Measurements from ENCODE around the gene LFNG. TPM values are rescaled to one million over a fixed set of nuclear protein-coding genes. Genes with fewer than 3 reads are reported as not detected.
A peak's percentile ranks its signal among the peaks of the same experiment; 100 is the strongest.
"Not testable (repeated sequence)": the region's sequence is repeated elsewhere in the genome, so short reads cannot be mapped to it uniquely, and the experiment has no call there.

LFNG gene
- total RNA-seq, 1 donor from 2014 or later: 26.4 TPM

DNA sequence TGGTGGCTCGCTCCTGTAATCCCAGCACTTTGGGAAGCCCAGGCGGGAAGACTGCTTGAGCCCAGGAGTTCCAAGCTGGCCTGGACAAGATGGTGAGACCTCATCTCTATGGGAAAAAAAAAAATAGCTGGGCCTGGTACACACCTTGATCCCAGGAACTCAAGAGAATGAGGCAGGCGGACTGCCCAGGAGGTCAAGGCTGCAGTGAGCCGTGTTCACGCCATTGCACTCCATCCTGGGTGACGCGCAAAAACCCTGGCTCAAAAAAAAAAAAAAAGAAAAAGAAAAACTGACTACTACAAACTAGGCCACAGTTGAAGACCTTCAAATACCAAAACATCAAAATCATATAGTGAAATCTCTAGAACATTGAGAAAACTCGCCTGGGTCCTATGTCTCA lies 31.8 kb downstream of the LFNG start:
- DNase-seq: no peak

DNA sequence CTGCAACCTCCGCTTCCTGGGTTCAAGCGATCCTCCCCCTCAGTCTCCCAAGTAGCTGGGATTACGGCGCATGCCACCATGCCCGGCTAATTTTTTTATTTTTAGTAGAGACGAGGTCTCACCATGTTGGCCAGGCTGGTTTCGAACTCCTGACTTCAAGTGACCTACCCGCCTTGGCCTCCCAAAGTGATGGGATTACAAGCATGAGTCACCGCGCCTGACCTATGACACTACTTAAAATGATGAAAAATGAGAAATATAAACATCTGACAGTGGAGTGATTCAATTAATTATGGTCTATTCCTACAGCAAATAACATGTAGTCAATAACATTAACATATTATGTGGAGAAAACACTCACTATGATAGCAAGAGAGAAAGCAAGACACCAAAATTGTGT lies 33.5 kb downstream of the LFNG start:
- no peak for DNase-seq

DNA sequence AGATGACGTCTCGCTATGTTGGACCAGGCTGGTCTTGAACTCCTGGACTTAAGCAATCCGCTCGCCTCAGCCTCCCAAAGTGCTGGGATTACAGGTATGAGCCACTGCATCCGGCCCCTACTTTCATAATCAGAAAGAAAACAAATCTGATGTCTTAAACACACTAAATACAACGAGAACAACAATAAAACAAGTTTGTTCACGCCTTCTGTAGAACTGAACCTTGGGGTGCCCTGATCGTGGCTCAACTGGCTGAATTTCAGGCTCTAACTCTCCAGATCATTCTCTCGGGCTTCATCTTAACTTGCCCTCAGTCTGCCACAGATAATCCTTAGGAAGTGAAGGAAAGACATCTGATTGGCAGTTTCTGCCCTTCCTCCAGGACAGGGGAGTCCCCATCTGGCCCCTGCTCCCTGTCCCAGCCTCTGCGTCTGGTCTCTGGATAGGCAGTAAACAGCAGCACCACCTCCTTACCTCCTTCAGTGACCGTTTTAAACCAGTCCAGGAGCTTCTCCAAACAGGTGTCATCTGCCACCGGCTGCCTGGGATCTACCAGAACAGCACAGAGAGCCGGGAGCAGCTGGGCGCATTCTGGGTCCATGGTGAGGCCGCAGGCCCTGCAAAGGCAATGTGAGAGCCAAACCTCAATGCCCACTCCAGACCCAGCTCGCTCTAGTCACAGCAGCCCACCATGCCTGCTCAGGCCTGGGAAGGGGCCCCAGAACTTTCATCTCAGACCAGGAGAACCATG lies 34.4 kb downstream of the LFNG start:
- no peak for DNase-seq

DNA sequence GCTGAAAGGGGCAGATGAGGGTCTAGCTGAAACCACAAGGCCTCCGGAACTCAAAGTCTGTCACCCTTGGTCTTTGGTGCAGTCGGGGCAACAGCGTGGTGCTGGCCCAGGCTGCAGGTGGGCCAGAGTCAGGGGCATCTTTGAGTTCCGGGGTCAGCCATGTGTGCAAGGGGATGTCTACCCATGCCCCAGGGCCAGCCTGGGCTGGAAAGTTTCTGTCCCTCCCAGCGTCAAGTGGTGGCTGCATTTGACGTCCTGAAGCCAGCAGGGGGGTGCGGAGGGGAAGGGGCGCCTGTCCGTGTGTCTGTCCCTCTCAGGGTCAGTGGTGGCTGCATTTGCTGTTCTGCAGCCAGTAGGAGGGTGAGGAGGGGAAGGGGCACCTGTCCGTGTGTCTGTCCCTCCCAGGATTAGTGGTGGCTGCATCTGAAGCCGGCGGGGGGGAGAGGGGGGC lies 35.1 kb downstream of the LFNG start:
- no peak for DNase-seq

DNA sequence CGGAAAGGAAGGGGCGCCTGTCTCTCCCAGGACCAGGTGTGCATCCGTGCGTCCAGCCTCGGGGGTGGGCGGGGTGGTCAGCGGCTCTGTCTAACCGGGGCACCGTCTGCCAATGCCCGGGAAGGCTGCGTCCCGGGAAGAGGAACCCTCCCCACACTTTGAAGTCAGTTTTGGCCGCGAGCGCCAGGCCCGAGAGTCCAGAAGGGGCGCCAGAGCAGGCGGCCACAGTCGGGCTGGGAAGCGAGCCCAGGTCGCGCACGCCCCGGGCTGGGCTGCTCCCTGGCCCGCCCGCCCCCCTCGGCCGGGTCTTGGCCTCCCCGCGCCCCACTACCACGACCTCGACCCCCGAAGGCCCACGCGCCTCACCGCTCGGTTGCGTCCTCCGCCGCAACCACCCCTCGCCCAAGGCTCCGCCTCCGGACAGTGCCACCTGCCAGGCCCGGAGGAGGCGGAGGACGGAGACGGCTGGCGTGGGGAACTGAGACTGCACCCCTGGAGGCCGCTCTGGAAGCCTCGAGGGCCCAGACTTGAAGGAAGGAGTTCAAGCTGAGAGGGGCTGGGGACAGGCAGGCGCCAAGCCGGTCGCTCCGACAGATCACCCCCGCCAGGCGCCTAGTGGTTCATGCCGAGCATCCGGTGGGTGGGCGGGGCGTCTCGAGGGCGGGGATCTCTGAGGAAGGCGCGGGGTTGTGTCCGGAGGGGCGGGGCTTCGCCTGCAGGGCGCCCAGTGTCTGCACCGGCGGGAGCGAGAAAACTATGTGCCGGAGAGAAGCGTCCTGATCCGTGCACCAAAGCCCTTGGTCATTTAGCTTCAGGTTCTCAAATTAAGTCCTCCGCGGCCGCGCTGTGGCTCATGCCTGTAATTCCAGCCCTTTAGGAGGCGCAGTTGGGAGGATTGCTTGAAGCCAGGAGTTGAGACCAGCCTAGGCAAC lies 35.8 kb downstream of the LFNG start, which contains the start of gene BRAT1:
Gene BRAT1, minus strand, starts transcription at position 404 of the 932 bp plus-strand sequence. CDS start 1,093 bp downstream, outside the sequence.
- peak; percentile 94 for DNase-seq

DNA sequence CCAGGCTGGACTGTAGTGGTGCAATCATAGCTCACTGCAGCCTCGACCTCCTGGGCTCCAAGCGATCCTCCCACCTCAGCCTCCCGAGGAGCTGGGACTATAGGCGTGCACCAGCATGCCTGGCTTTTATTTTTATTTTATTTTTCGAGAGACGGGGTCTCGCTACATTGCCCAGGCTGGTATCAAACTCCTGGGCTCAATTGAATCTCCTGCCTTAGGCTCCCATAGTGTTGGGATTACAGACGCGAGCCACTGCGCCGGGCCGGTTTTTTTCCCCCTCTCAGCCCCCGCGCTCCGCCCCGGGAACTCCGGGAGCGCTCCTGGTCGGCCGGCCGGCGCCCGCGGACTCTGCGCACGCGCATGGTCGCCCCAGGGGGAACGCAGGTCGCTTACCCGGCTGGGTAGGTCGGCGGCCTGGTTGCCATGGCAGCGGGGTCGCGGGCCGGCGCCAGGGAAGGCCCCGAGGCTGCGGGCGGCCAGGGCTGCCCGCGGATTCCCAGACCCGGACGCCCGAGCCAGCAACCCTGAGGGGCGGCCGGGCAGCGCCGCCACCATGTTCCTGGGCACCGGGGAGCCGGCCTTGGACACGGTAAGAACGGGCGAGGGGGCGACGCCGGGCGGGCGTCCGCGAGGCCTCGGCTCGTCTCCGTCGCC lies 39.2 kb downstream of the LFNG start, which contains the start of gene IQCE:
Gene IQCE, plus strand, starts transcription at position 351 of the 654 bp plus-strand sequence. Its CDS starts 203 bp downstream, at position 554.
- peak; percentile 96 for DNase-seq

DNA sequence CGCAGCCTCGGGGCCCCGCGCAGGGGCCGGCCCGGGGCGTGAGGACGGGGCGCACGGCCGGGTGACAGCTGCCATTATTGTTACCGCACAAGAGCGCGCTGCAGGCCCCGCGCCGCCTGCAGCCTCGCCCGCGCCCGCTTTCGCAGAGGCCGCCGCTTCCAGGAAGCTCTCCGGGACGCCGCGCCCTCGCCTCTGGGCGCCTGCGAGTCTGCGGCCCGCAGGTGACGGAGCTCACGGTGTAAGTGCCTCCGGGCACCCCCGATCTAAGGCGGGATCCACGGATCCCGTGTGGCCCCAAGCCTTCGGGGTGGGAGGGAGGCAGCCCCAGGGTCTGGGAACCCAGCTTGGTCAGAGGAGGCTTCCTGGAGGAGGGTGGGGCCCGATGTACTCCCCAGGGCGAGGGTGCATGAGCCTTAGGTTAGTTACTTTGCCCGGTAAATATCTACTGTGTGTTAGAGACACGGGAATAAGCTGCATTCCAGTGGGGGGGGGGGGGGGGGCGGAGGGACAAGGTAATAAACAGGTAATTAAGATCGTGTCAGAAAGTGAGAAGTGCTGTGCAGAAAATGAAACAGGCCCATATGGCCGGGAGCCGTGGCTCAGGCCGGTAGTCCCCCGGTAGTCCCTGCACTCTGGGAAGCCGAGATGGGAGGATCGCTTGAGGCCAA lies 39.8 kb downstream of the LFNG start:
- peak; percentile 31 for DNase-seq

DNA sequence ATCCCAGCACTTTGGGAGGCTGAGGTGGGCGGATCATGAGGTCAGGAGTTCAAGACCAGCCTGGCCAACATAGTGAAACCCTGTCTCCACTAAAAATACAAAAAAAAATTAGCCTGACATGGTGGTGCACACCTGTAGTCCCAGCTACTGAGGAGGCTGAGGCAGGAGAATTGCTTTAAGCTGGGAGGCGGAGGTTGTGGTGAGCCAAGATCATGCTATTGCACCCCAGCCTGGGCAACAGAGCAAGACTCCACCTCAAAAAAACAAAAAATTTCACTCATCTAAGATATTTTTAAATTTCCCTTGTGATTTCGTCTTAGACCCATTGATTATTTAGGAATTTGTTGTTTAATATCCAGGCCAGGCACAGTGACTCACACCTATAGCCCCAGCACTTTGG lies 44.4 kb downstream of the LFNG start:
- not testable (repeated sequence) for DNase-seq

DNA sequence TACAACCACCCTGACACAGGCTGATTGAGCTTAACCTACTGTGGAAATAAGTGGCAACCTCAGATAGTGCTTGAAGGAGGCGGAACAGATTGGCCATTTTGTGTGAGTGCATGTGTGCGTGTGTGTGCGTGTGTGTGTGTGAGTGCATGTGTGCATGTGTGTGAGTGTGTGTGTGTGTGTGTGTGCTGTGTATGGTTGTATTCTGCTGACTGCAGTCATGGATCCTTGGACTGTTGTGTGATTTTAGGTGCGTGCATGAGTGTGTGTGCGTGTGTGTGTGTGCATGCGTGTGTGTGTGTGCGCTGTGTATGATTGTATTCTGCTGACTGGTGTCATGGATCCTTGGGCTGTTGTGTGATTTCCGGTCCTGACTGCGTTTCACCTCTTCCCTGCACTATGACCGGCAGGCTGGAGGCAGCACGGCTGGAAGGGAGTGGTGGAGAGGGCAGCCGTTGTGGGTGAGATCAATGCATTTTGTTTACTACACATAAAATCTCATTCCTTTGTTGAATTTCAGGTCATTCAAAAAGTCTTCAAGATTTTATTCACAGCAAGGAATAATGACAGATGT lies 45.5 kb downstream of the LFNG start:
- DNase-seq: no peak

DNA sequence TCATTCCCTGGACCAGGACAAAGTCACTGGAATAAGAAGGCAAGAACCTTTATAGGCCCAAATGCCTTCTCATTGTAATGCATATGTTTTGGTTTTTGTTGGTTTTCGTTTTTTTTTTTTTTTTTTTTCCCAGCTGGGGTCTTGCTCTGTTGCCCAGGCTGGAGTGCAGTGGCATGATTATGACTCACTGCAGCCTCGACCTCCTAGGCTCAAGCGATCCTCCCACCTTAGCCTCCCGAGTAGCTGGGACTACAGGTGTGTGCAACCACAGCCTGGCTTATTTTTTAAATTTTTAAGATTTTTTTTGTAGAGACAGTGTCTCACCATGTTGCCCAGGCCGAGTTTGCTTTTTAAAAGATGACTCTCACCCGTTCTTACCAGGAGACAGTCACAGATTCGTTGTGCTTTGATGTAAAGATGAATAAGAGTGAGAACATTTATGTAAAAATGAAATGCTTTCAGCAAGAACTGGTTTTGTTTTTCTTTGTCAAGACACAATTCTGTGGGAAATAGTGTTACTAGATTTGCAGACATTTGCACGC lies 46.8 kb downstream of the LFNG start:
- no peak for DNase-seq

DNA sequence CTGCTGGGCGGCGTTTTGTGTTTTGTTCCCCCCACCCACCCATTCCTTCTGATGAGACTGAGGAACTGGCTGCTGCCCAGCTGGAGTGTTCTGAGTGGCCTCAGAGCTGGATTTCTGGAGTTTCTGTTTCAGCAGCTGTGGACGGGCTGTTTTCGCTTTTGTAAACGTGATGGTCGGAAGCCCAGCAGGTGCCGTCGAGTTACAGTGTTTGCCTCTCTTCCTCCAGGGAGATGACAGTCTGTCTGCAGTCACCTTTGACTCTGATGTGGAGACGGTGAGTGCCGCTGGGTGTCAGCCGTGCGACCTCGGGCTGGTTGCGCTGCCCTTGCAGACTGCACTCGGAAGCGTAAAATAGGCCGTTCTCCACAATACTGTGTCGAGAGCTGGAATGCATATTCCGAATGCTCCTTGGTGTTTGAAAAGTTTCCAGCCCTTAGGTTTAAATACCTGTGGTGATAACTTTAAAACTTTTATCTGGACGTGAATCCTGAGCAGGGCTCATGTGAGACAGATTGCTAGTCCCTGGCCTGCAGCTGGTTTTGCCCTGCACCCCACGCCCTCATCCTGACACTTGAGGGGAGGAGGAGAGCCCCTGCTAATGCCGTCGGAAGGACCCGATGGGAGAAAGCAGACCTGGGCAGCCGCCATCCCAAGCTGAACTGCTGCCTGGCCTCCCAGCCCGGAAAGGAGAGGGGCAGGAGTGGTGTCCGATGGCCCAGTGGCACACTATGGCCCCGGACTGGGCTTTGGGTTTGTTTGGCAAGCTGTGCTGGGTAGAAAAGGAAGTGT lies 47.5 kb downstream of the LFNG start:
- DNase-seq: no peak

DNA sequence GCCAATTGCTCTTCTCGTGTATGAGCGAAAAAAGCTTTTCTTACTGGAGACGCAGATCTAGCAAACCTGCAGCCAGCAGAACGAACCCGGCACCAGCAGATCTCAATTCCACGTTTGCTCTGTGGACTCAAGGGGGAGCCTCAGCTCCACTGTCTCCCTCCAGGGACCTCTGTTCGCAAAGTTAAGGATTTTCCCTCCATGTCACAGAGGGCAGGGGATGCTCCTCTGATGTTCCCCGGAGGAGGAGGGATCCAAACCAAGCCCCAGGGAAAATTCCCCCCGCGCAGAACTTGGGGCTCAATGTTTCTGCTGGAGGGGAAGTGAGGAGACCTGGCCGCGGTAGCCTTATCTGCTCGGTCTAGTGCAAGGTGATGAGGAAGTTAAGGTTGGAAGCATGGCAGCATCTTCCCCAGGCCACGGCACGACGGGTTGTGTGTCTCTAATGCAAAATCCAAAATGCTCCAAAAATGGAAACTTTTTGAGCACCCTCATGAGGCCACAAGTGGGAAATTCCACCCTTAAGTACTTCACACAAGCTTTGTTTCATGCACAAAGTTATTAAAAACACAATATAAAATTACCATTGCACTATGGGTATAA lies 48.2 kb downstream of the LFNG start:
- DNase-seq: peak; percentile 65

DNA sequence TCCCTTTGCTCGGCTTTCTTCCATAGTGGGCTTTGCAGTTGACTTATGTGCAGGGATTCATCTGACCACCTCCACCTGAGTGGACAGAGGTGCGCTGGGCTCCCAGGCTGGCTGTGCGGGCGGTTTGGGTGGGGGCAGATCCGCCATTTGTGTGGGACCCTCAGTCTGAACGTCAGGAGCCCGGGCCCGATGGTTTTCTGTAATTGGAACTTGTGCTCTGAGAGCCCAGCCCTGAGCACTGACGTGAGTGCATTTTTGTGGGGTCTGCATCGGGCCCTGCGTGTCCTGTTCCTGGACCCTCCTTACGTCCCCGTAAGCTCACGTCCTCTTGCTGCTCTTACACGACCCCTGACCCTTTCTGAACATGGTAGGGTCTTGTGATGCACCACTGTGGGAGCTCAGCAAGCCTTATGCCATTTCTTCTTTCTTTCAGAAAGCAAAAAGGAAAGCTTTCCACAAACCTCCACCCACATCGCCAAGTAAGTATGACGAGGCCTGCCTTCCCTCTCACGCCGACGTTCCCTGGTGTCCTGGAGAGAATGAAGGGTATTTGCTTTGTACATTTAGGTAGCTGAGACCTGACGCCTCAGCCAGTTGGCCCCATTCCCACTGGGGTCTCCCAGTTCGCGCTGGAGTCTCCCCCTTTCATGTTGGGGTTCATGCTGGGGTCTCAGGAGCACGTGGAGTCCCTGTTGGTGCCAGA lies 49.1 kb downstream of the LFNG start:
- DNase-seq: no peak

DNA sequence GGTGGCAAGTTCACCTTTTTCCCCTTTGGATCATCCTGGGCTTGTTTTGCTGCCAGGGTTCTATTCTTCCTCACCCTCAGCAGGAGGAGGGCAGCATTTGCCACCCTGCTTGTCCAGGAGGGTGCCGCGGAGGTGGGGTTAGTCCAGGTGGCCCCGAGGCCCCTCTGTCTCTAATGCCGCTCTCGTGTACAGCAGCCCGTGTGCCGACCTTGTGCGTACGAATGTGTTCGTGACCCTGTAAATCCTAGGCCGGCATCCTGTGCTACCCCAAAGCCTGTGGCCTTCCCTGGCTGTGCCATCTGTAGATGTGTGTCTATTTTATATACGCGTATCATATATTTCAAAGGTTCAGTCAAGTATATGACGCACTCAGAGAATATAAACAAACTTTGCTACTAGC lies 49.8 kb downstream of the LFNG start:
- no peak for DNase-seq

DNA sequence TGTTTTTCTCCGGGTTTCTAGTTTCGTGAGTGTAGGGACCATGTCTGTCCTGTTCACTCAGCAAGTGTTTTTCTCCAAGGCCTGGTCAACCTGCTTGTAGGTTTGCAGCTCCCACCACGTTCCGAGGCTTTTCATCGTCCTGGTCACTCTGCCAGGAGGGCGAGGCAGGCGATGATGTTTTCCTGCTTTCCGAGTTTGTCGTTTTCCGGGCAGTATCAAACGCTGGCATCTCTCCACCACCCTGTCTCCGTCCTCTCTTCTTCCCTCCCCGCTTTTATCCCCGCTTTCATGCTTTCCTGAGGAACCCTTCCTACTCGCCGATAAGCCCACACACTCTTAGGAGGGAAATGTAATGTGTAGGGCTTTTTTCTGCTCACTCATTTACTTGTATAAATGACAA lies 50.4 kb downstream of the LFNG start:
- DNase-seq: peak; percentile 37

DNA sequence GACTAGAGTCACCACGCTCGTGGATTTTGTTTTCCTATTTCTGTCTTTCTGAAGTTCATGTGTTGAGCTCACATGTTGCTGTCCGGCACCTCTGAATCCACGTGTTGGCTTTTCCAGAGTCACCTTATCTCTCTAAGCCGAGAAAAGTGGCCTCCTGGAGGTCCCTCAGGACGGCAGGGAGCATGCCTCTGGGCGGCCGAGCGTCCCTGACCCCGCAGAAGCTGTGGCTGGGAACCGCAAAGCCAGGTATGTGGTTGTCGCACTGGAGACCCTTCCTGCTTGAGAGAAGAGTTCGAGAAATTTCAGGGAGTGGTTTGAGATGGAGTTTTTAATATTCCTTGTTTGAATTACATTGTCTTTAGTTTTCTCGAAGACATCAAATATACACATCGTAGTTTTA lies 51.8 kb downstream of the LFNG start:
- DNase-seq: no peak

DNA sequence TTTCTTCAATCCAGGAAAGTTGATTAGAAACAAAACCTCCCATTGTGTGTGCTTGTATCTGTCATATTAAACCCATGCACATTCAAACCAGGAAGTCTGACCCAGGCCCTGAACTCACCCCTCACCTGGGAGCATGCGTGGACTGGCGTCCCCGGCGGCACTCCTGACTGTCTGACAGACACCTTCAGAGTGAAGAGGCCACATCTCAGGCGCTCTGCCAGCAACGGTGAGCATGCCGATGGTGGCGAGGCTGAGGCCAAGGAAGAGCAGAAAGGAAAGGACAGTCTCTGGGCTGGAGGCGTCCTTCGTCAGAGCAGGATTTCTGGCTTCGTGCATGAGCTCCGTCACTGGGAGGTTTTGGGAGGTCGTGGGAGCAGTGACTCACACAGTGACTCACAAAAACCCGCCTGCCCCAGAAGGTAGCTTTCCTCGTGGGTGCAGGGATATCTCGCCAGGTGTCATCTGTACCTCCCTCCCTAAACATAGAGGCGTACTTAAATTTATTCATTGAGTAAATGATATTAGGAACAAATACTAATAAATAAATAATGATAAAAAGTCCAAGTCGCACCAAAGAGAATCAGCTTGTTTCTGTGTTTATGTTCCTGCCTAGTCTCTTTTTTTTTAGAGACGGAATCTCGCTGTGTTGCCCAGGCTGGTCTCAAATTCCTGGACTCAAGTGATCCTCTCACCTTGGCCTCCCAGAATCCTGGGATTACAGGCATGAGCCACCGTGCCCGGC lies 52.7 kb downstream of the LFNG start:
- peak; percentile 49 for DNase-seq

DNA sequence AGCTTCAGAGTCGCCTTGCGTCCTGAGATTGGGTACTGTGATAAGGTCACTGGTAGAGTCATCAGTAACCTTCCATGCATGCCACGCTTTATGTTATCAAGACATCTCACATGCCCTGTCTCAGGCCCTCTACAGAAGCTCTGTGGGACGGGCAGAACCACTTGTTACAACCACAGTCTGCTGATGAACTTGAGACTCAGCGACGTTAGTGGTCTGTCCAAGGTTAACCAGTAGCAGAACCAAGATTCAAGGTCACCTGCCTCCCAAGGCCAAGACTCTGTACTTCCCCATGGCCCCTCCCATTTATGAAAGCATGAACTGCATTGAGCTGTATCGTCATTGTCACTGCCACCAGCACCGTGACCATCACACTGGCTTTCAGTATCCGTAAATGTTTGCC lies 54.2 kb downstream of the LFNG start:
- DNase-seq: no peak

All from dermis blood vessel endothelial cell (primary cell).